ENCODE results near the gene FAM118A.

DNA sequence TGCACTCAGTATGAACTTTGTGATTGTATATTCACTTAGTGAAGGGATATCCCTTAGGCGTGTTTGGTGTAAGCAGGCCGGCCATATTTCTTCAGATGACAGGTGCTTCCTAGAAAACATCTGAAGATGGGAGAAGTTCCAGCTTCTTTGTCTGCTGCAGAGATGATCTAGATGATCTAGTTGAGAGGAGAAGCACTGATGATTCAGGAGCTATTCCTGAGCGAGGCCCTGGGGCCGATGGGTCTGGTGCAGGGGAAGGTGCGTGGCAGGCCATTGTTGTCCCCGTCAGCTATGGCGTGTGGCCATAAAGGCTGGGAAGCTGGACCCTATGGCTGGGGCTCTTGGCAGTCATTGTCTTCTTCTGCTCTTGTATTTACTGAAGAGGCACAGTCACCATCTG lies 14.0 kb downstream of the FAM118A start:
- TF ChIP-seq JUND (IDR thresholded peaks at IDR 0.05; ENCODE audit: low read length) (no peak), TCF12 (IDR thresholded peaks at IDR 0.05; ENCODE audit: low read depth, low read length) (no peak), SIX5 (IDR thresholded peaks at IDR 0.05; ENCODE audit: low read depth, low read length) (no peak), EP300 (IDR thresholded peaks at IDR 0.05; ENCODE audit: borderline replicate concordance in 1 of 2, low read depth in 2 of 2, low read length in 2 of 2) (no peak), EZH2 (IDR thresholded peaks at IDR 0.05; ENCODE audit: low read depth, low read length, severe bottlenecking) (no peak)
- TF ChIP-seq, protein P1, sequence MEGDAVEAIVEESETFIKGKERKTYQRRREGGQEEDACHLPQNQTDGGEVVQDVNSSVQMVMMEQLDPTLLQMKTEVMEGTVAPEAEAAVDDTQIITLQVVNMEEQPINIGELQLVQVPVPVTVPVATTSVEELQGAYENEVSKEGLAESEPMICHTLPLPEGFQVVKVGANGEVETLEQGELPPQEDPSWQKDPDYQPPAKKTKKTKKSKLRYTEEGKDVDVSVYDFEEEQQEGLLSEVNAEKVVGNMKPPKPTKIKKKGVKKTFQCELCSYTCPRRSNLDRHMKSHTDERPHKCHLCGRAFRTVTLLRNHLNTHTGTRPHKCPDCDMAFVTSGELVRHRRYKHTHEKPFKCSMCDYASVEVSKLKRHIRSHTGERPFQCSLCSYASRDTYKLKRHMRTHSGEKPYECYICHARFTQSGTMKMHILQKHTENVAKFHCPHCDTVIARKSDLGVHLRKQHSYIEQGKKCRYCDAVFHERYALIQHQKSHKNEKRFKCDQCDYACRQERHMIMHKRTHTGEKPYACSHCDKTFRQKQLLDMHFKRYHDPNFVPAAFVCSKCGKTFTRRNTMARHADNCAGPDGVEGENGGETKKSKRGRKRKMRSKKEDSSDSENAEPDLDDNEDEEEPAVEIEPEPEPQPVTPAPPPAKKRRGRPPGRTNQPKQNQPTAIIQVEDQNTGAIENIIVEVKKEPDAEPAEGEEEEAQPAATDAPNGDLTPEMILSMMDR (IDR thresholded peaks at IDR 0.05; ENCODE audit: control extremely low read depth in 1 of 3, insufficient read depth in 1 of 3, low read depth in 1 of 3, low read length in 3 of 3) = no peak
